Suprapubic skin (tissue), 3 donors: ENCODE results near the gene P2RY14.

Source experiments
- CTCF ChIP-seq, 2 donors: fragments of 200-600 bp in 1 of 2; fragments of 450-650 bp in 1 of 2; sonication (generic) in 1 of 2; IDR thresholded peaks; one replicate each; pipeline ENCODE4 v1.5.1; 2016 to 2019; ENCODE audit warnings: antibody characterized with exemption in 2 of 2, mild to moderate bottlenecking in 1 of 2, moderate library complexity in 1 of 2
- POLR2AphosphoS5 ChIP-seq, 3 donors: sonication (generic); formaldehyde crosslinking; IDR thresholded peaks; one replicate each; pipeline ENCODE4 v1.6.1; 2017; ENCODE audit warnings: antibody characterized with exemption in 3 of 3

- TF ChIP-seq CTCF (IDR thresholded peaks at IDR 0.05) (no peak), POLR2AphosphoS5 (IDR thresholded peaks at IDR 0.05) (no peak)
Observed at GRCh38 chr3:151303751-151304150, 25.4 kb upstream of the P2RY14 start.
